Upper lobe of left lung (tissue), 6 donors: Measurements from ENCODE around the gene ZC3H15. TPM values are rescaled to one million over a fixed set of nuclear protein-coding genes. Genes with fewer than 3 reads are reported as not detected.
"Not testable (repeated sequence)": the region's sequence is repeated elsewhere in the genome, so short reads cannot be mapped to it uniquely, and the experiment has no call there.

Source experiments
- ATAC-seq, 2 donors: fragments of 200-7000 bp; cut with Tn5 transposase; one replicate each; pipeline ENCODE4 v1.9.1; 2022; ENCODE audit warnings: mild to moderate bottlenecking in 2 of 2, moderate library complexity in 2 of 2; ENCODE audit not compliant: low FRiP score in 2 of 2
- DNase-seq, 2 donors: peaks; one replicate each; pipeline ENCODE4 v3.0.0-alpha.2; 2019 to 2020
- H3K27ac ChIP-seq, 4 donors: fragments of 200-600 bp; sonication (generic); one replicate each; pipeline ENCODE4 v1.5.1; 2016 to 2019
- H3K27me3 ChIP-seq, 4 donors: fragments of 200-600 bp; sonication (generic); one replicate each; pipeline ENCODE4 v1.5.1; 2017 to 2019
- H3K36me3 ChIP-seq, 4 donors: fragments of 200-600 bp; sonication (generic); one replicate each; pipeline ENCODE4 v1.5.1; 2016 to 2019
- H3K4me1 ChIP-seq, 4 donors: fragments of 200-600 bp; sonication (generic); one replicate each; pipeline ENCODE4 v1.5.1; 2018 to 2019
- H3K4me3 ChIP-seq, 4 donors: fragments of 200-600 bp; sonication (generic); one replicate each; pipeline ENCODE4 v1.5.1; 2017 to 2019; ENCODE audit warnings: mild to moderate bottlenecking in 2 of 4, moderate library complexity in 1 of 4
- H3K9me3 ChIP-seq, 4 donors: fragments of 200-600 bp; sonication (generic); one replicate each; pipeline ENCODE4 v1.5.1; 2018 to 2019
- CTCF ChIP-seq, 6 experiments: fragments of 450-650 bp in 4 of 6; fragments of 200-600 bp in 2 of 6; sonication (generic) in 2 of 6; IDR thresholded peaks; one replicate each; pipeline ENCODE4 v1.5.1; 2016 to 2019; ENCODE audit warnings: antibody characterized with exemption in 6 of 6
- EP300 ChIP-seq, 4 donors: sonication (generic); formaldehyde crosslinking; IDR thresholded peaks; one replicate each; pipeline ENCODE4 v1.5.1; 2017; ENCODE audit warnings: antibody characterized with exemption in 4 of 4, control low read depth in 2 of 4
- POLR2A ChIP-seq, 4 donors: fragments of 450-650 bp; IDR thresholded peaks; one replicate each; pipeline ENCODE4 v1.5.1; 2016 to 2017; ENCODE audit warnings: antibody characterized with exemption in 4 of 4, mild to moderate bottlenecking in 2 of 4
- POLR2AphosphoS5 ChIP-seq, 2 donors: sonication (generic); formaldehyde crosslinking; IDR thresholded peaks; one replicate each; pipeline ENCODE4 v1.5.1; 2017; ENCODE audit warnings: antibody characterized with exemption in 2 of 2
- WGBS, 2 donors: methylation state at CpG; one replicate each; pipeline ENCODE4 v1.1.5; 2017 to 2018; 5-methylcytosine and 5-hydroxymethylcytosine counted together
- total RNA-seq, 6 donors: library from RNA; depleted of rRNA in 4 of 6; stranded (reverse); fragments of >200 nt in 4 of 6; gene quantifications; one replicate each; pipeline versions ENCODE4 v1.1.0 to v1.2.1, GENCODE V29; 2016 to 2021
- donor health status: DM: no; HTN: no; CAD: no; lungs with moderate emphysema.
- donor health status: DM: no; HTN: yes; CAD: no; lungs with severe emphysema.

Gene ZC3H15
- total RNA-seq = 10 to 100 TPM; 30.2 to 79.6 (median 45.1) TPM

DNA sequence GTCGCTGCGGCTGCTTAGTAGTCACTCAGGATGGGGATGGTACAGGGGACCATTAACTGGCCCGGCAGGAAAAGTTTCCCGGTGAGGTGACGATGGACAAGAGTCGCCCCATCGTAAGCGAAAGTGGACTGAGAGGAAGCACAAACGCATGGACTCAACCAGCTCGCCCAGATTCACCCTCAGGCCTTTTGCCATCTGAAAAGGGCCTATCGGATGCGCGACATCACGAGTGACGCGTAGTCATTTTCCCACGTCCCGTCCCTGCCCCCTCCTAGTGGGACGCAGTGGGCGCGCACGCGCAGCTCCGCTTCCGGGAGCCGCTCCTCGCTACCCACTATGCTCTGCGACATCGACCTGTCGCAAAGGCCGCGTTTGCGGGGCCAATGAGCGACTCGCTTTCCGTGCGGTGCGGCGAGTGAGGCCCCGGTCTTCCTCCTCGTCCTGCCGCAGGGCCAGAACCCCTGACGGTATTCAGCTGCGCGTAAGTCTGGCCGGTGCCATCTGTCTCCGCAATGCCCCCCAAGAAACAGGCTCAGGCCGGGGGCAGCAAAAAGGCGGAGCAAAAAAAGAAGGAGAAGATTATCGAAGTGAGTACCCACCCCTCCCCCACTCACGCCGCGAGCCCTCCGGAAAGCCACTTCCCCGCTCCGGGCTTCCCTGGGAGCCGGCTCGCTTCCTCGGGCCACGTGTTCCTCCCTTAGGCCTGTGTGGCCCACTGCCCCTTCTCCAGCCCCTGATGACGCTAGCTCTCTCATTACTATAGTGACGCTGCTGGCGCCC lies at the start of gene ZC3H15:
Gene ZC3H15, plus strand, starts transcription at position 390 of the 780 bp plus-strand sequence. Its CDS starts 123 bp downstream, at position 513.
- ATAC-seq (peak; percentile 99 to 100), DNase-seq (peak; percentile 96 to 99)
- Histone ChIP-seq H3K4me3 (peak within 1 kb of the TSS; percentile 69 to 96 (median 80)), H3K27ac (peak within 1 kb of the TSS; percentile 91 to 96 (median 94)), H3K4me1 (peaks cover 28 to 46% (median 33%) of the 10 kb centered on the region in 4 donors), H3K9me3 (peaks cover 0 to 4% (median 0%) of the 10 kb centered on the region in 4 donors), H3K36me3 (no peaks in the 10 kb centered on the region), H3K27me3 (no peaks in the 10 kb centered on the region)
- 0% methylated on average over 38 to 63 of the region's 63 CpGs for WGBS, 2 donors
- peak; percentile 13 to 92 (median 88) for TF ChIP-seq POLR2A (IDR thresholded peaks at IDR 0.05)
- TF ChIP-seq POLR2AphosphoS5 (IDR thresholded peaks at IDR 0.05) = peak; percentile 94 to 97
- peak in 1 of 4 donors; percentile 13 for TF ChIP-seq EP300 (IDR thresholded peaks at IDR 0.05)
- TF ChIP-seq CTCF (IDR thresholded peaks at IDR 0.05) = peak in 4 of 6 experiments; percentile 23 to 37 (median 32)

GRCh38 chr2:186437719-186438118 lies 48.3 kb upstream of the ZC3H15 start:
- no peak overlapping the region for H3K27ac ChIP-seq
- no peaks in the 10 kb centered on the region for H3K9me3 ChIP-seq
- H3K36me3 ChIP-seq = no peaks in the 10 kb centered on the region
- no peaks in the 10 kb centered on the region for H3K4me1 ChIP-seq
- DNase-seq (no peak), ATAC-seq (no peak)
- H3K27me3 ChIP-seq = no peaks in the 10 kb centered on the region
- H3K4me3 ChIP-seq = no peak overlapping the region
- WGBS, 2 donors = 93 to 100% methylated on average over 4 to 6 of the region's 6 CpGs
- TF ChIP-seq EP300 (IDR thresholded peaks at IDR 0.05) = no peak
- TF ChIP-seq POLR2A (IDR thresholded peaks at IDR 0.05) = no peak
- no peak for TF ChIP-seq POLR2AphosphoS5 (IDR thresholded peaks at IDR 0.05)
- TF ChIP-seq CTCF (IDR thresholded peaks at IDR 0.05) = no peak

- H3K27me3 ChIP-seq, ATAC-seq, DNase-seq, H3K4me1 ChIP-seq, H3K36me3 ChIP-seq, H3K9me3 ChIP-seq, H3K27ac ChIP-seq, H3K4me3 ChIP-seq: not testable (repeated sequence)
- 70 to 77% methylated on average over 5 of the region's 5 CpGs for WGBS, 2 donors
Observed at GRCh38 chr2:186439673-186440095, 46.4 kb upstream of the ZC3H15 start.

GRCh38 chr2:186440506-186440905 lies 45.6 kb upstream of the ZC3H15 start:
- Histone ChIP-seq H3K27ac (no peak overlapping the region), H3K27me3 (no peaks in the 10 kb centered on the region)

GRCh38 chr2:186442885-186443284 lies 43.2 kb upstream of the ZC3H15 start:
- TF ChIP-seq CTCF (IDR thresholded peaks at IDR 0.05) (no peak), EP300 (IDR thresholded peaks at IDR 0.05) (no peak), POLR2A (IDR thresholded peaks at IDR 0.05) (no peak), POLR2AphosphoS5 (IDR thresholded peaks at IDR 0.05) (no peak)
- 86 to 90% methylated on average over 3 of the region's 3 CpGs for WGBS, 2 donors

More at GRCh38 chr2:186440506-186440905, 45.6 kb upstream of the ZC3H15 start:
- no peaks in the 10 kb centered on the region for H3K36me3 ChIP-seq
- 55 to 68% methylated on average over 3 of the region's 3 CpGs for WGBS, 2 donors
- no peak for TF ChIP-seq CTCF (IDR thresholded peaks at IDR 0.05)
- no peak for TF ChIP-seq POLR2AphosphoS5 (IDR thresholded peaks at IDR 0.05)
- ATAC-seq (no peak), DNase-seq (no peak)
- no peaks in the 10 kb centered on the region for H3K9me3 ChIP-seq
- H3K4me3 ChIP-seq = no peak overlapping the region
- H3K4me1 ChIP-seq = no peaks in the 10 kb centered on the region

More at GRCh38 chr2:186442885-186443284, 43.2 kb upstream of the ZC3H15 start:
- Histone ChIP-seq H3K4me1 (no peaks in the 10 kb centered on the region), H3K36me3 (no peaks in the 10 kb centered on the region), H3K9me3 (no peaks in the 10 kb centered on the region), H3K4me3 (no peak overlapping the region), H3K27ac (no peak overlapping the region), H3K27me3 (no peaks in the 10 kb centered on the region)
- ATAC-seq = no peak
- no peak for DNase-seq
